ENCODE data around the gene STAP2. TPM values are rescaled to one million over a fixed set of nuclear protein-coding genes. Genes with fewer than 3 reads are reported as not detected.

The STAP2 gene
- total RNA-seq, 2 donors from 2014 or later = 47.9 to 107 TPM

DNA sequence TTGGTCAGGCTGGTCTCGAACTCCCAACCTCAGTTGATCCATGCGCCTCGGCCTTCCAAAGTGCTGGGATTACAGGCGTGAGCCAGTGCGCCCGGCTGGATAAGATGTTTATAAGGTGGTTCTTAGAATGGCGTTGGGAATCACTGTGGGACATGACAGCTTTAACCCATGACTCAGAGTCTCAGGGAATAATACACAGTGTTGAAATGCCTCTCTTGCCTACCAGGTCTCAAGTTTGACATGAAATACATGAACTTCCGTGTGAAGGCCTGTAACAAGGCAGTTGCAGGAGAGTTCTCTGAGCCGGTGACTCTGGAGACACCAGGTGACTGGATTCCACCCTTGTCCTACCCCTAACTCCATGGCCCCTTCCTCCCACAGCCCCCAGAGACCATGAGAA, 21.7 kb downstream of the STAP2 start:
- Histone ChIP-seq H3K27ac (no peak overlapping the region), H3K4me3 (no peak overlapping the region), H3K4me1 (replicated peaks) (no peaks in the 10 kb centered on the region), H3K9me3 (no peaks in the 10 kb centered on the region), H3K27me3 (replicated peaks; ENCODE audit: insufficient read depth) (no peaks in the 10 kb centered on the region), H3K36me3 (no peaks in the 10 kb centered on the region)
- TF ChIP-seq CTCF (IDR thresholded peaks at IDR 0.05) (no peak), POLR2A (IDR thresholded peaks at IDR 0.05) (no peak), POLR2AphosphoS5 (IDR thresholded peaks at IDR 0.05) (no peak)
- WGBS = 93% methylated on average over 9 of the region's 9 CpGs
- DNase-seq (ENCODE audit: low spot score) = no peak
- intact Hi-C loops (cut with DNase I) = no loop called here

DNA sequence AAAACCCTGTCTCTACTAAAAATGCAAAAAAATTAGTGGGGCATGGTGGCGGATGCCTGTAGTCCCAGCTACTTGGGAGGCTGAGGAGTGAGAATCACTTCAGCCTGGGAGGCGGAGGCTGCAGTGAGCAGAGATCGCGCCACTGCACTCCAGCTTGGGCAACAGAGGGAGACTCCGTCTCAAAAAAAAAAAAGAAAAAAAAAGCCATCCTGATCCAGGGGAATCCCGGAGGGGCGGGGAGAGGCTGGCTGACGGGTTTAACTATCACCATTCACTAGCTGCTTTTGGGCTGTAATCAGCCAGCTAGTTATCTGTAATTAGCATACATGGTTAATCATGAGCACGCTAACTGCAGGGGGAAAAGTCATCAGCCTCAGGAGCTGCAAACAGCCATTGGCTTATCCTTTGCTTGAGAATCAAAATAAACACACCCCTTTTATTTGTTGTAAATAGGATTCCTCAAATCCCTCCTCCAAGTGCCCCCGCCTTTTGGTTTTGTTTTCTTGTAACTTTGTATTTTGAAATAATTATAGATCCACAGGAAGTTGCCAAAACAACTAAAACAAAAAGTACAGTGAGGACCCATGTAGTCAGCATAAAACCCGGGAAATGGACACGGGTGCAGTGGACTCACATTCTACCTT, 24.7 kb downstream of the STAP2 start:
- no peak for DNase-seq (ENCODE audit: low spot score)
- H3K27me3 ChIP-seq (replicated peaks; ENCODE audit: insufficient read depth) = no peaks in the 10 kb centered on the region
- no peak overlapping the region for H3K27ac ChIP-seq
- no peaks in the 10 kb centered on the region for H3K36me3 ChIP-seq
- WGBS = 36% methylated on average over 12 of the region's 12 CpGs
- no peak overlapping the region for H3K4me3 ChIP-seq
- H3K4me1 ChIP-seq (replicated peaks) = no peaks in the 10 kb centered on the region
- no peaks in the 10 kb centered on the region for H3K9me3 ChIP-seq
- no peak for TF ChIP-seq POLR2A (IDR thresholded peaks at IDR 0.05)
- no peak for TF ChIP-seq POLR2AphosphoS5 (IDR thresholded peaks at IDR 0.05)
- no peak for TF ChIP-seq CTCF (IDR thresholded peaks at IDR 0.05)
- intact Hi-C loops (cut with DNase I) = no loop called here

DNA sequence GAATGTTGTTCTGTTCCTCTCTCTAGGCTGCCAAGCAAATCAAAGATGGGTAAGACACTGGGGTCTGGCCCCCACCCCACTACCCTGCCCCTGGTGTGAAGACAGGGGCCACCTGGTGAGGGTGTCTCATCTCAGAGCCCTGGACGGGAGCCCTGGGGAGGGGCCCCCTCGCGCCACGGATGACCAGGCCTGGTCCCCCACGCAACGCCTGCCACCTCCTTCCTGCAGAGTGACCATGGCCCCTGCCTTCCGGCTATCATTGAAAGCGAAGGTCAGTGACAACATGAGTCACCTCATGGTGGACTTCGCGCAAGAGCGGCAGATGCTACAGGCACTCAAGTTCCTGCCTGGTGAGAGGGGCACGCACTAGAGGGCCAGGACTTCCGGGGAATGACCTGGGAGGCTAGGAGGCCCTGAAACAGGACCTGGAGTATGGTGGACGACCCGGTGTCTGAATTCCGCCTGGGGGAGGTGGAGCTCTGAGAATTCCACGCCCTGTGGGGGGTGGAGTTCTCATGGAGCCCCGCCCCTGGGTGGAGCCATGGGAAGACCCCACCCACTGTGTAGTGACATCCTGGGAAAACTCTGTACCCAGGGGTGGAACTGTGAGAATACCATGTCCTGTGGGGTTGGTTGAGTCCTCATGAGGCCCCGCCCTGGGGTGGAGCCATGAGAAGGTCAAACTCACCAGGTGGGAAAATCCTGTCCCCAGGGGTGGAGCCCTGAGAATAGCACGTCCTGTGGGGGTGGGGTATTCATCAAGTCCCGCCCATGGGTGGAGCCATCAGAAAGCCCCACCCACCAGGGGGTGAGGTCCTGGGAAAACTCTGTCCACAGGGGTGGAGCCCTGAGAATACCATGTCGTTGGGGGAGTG, 28.1 kb downstream of the STAP2 start:
- Histone ChIP-seq H3K27me3 (replicated peaks; ENCODE audit: insufficient read depth) (no peaks in the 10 kb centered on the region), H3K27ac (no peak overlapping the region), H3K36me3 (no peaks in the 10 kb centered on the region), H3K4me3 (no peak overlapping the region), H3K9me3 (no peaks in the 10 kb centered on the region), H3K4me1 (replicated peaks) (no peaks in the 10 kb centered on the region)
- WGBS = 93% methylated on average over 22 of the region's 22 CpGs
- no peak for DNase-seq (ENCODE audit: low spot score)
- TF ChIP-seq CTCF (IDR thresholded peaks at IDR 0.05) (no peak), POLR2AphosphoS5 (IDR thresholded peaks at IDR 0.05) (no peak), POLR2A (IDR thresholded peaks at IDR 0.05) (no peak)
- intact Hi-C loops (cut with DNase I) = no loop called here

- Histone ChIP-seq H3K4me3 (no peak overlapping the region), H3K4me1 (replicated peaks) (no peaks in the 10 kb centered on the region), H3K9me3 (no peaks in the 10 kb centered on the region), H3K36me3 (no peaks in the 10 kb centered on the region), H3K27ac (no peak overlapping the region), H3K27me3 (replicated peaks; ENCODE audit: insufficient read depth) (peaks cover 4% of the 10 kb centered on the region)
- TF ChIP-seq POLR2AphosphoS5 (IDR thresholded peaks at IDR 0.05) (no peak), POLR2A (IDR thresholded peaks at IDR 0.05) (no peak), CTCF (IDR thresholded peaks at IDR 0.05) (no peak)
- WGBS = 83% methylated on average over 16 of the region's 16 CpGs
- intact Hi-C loops (cut with DNase I) = no loop called here
- DNase-seq (ENCODE audit: low spot score) = no peak
These were observed 33.0 kb downstream of the STAP2 start for GRCh38 chr19:4305659-4306058.

Data from prostate gland (tissue), 2 donors.